ENCODE results near the gene APEH.

APEH gene

DNA sequence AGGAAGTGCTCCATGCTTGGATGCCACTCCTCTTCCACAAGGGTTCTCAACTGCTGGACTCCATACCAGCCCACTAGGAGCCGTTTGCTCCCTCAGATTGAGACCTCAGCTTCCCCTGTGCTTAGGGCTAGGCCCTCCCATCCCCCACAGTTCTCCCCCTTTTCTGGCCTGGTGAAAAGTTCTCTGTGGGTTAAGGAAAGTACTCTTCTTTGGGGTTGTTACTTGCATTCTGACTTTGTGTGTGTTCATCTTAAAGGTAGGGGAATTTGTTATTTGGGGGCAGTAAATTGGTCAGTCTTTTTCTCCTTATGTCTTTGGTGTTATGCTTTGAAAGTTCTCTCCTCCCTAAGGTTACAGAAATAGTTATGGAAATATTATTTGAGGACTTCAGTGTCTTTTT, 24.0 kb upstream of the APEH start:
- TF ChIP-seq, protein P1, sequence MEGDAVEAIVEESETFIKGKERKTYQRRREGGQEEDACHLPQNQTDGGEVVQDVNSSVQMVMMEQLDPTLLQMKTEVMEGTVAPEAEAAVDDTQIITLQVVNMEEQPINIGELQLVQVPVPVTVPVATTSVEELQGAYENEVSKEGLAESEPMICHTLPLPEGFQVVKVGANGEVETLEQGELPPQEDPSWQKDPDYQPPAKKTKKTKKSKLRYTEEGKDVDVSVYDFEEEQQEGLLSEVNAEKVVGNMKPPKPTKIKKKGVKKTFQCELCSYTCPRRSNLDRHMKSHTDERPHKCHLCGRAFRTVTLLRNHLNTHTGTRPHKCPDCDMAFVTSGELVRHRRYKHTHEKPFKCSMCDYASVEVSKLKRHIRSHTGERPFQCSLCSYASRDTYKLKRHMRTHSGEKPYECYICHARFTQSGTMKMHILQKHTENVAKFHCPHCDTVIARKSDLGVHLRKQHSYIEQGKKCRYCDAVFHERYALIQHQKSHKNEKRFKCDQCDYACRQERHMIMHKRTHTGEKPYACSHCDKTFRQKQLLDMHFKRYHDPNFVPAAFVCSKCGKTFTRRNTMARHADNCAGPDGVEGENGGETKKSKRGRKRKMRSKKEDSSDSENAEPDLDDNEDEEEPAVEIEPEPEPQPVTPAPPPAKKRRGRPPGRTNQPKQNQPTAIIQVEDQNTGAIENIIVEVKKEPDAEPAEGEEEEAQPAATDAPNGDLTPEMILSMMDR (conservative IDR thresholded peaks at IDR 0.05) = no peak
- TF ChIP-seq ZFX (IDR thresholded peaks at IDR 0.05) = no peak
- H3K27ac ChIP-seq = no peak overlapping the region

DNA sequence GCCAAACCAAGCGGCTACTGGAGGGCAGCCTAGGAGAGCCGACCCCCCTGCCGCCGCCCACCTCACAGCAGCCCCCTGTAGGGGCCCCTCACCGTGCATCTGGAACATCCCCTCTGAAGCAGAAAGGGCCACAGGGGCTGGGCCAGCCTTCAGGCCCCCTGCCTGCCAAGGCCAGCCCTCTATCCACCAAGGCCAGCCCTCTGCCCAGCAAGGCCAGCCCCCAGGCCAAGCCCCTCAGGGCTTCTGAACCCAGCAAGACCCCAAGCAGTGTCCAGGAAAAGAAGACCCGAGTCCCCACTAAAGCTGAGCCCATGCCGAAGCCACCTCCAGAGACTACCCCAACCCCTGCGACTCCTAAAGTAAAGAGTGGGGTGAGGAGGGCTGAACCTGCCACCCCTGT, 23.5 kb upstream of the APEH start:
- no peak overlapping the region for H3K27ac ChIP-seq
- TF ChIP-seq, protein P1 (conservative IDR thresholded peaks at IDR 0.05) = no peak
- TF ChIP-seq ZFX (IDR thresholded peaks at IDR 0.05) = no peak

DNA sequence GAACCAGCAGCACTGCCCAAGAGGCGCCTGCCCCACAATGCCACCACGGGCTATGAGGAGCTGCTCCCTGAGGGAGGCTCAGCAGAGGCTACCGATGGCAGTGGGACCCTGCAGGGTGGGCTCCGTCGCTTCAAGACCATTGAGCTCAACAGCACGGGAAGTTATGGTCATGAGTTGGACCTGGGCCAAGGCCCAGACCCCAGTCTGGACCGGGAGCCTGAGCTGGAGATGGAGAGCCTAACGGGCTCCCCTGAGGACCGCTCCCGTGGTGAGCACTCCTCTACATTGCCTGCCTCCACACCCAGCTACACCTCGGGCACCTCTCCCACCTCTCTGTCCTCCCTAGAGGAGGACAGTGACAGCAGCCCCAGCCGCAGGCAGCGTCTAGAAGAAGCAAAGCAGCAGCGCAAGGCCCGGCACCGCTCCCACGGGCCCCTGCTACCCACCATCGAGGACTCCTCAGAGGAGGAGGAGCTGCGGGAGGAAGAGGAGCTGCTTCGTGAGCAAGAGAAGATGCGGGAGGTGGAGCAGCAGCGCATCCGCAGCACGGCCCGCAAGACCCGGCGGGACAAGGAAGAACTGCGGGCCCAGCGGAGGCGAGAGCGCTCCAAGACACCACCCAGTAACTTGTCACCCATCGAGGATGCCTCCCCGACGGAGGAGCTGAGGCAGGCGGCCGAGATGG, 21.8 kb upstream of the APEH start:
- TF ChIP-seq, protein P1 (conservative IDR thresholded peaks at IDR 0.05) = no peak
- no peak for TF ChIP-seq ZFX (IDR thresholded peaks at IDR 0.05)
- H3K27ac ChIP-seq = no peak overlapping the region

DNA sequence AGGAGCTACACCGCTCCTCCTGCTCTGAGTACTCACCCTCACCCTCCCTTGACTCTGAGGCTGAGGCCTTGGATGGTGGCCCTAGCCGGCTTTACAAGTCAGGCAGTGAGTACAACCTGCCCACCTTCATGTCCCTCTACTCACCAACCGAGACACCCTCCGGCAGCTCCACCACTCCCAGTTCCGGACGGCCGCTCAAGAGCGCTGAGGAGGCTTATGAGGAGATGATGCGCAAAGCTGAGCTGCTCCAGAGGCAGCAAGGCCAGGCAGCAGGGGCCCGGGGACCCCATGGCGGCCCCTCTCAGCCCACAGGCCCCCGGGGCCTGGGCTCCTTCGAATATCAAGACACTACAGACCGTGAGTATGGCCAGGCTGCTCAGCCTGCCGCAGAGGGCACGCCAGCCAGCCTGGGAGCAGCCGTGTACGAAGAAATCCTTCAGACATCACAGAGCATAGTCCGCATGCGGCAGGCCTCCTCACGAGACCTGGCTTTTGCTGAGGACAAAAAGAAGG, 21.2 kb upstream of the APEH start:
- no peak overlapping the region for H3K27ac ChIP-seq
- TF ChIP-seq, protein P1 (conservative IDR thresholded peaks at IDR 0.05) = no peak
- TF ChIP-seq ZFX (IDR thresholded peaks at IDR 0.05) = no peak

DNA sequence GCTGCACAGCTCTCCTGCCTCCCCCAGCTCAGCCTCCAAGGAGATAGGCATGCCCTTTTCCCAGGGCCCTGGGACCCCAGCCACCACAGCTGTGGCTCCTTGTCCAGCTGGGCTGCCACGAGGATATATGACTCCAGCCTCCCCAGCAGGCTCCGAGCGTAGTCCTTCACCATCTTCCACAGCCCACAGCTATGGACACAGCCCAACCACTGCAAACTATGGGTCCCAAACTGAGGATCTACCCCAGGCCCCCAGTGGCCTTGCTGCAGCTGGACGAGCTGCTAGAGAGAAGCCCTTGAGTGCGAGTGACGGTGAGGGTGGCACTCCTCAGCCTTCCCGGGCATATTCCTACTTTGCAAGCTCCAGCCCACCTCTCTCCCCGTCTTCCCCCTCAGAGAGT, 20.5 kb upstream of the APEH start:
- no peak overlapping the region for H3K27ac ChIP-seq
- TF ChIP-seq ZFX (IDR thresholded peaks at IDR 0.05) = no peak
- TF ChIP-seq, protein P1 (conservative IDR thresholded peaks at IDR 0.05) = no peak

DNA sequence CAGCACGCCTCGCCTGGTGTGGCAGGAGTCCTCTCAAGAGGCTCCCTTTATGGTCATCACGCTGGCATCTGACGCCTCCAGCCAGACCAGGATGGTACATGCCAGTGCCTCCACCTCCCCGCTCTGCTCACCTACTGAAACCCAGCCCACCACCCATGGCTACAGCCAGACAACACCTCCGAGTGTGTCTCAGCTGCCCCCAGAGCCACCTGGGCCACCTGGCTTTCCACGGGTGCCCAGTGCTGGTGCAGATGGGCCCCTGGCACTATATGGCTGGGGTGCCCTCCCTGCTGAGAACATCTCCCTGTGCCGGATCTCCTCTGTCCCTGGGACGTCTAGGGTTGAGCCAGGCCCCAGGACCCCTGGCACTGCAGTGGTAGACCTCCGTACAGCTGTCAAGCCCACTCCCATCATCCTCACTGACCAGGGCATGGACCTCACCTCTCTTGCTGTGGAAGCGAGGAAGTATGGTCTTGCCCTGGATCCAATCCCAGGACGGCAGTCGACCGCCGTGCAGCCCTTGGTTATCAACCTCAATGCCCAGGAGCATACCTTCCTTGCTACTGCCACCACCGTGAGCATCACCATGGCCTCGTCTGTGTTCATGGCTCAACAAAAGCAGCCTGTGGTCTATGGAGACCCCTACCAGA, 19.9 kb upstream of the APEH start:
- no peak overlapping the region for H3K27ac ChIP-seq
- TF ChIP-seq, protein P1 (conservative IDR thresholded peaks at IDR 0.05) = no peak
- TF ChIP-seq ZFX (IDR thresholded peaks at IDR 0.05) = no peak

DNA sequence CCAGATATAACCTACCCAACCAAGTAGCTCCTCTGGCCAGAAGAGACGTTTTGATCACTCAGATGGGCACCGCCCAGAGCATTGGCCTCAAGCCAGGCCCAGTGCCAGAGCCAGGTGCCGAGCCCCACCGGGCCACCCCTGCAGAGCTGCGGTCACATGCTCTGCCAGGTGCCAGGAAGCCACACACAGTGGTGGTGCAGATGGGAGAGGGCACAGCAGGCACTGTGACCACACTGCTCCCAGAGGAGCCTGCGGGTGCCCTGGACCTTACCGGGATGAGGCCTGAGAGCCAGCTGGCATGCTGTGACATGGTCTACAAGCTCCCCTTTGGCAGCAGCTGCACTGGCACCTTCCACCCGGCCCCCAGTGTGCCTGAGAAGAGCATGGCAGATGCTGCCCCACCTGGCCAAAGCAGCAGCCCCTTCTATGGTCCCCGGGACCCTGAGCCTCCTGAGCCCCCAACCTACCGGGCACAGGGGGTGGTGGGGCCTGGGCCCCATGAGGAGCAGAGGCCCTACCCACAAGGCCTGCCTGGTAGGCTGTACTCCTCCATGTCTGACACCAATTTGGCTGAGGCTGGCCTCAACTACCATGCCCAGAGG, 19.1 kb upstream of the APEH start:
- no peak overlapping the region for H3K27ac ChIP-seq
- TF ChIP-seq, protein P1 (conservative IDR thresholded peaks at IDR 0.05) = no peak
- TF ChIP-seq ZFX (IDR thresholded peaks at IDR 0.05) = no peak

All from C4-2B (cell line).